ENCODE measurements around the gene ELP4.

DNA sequence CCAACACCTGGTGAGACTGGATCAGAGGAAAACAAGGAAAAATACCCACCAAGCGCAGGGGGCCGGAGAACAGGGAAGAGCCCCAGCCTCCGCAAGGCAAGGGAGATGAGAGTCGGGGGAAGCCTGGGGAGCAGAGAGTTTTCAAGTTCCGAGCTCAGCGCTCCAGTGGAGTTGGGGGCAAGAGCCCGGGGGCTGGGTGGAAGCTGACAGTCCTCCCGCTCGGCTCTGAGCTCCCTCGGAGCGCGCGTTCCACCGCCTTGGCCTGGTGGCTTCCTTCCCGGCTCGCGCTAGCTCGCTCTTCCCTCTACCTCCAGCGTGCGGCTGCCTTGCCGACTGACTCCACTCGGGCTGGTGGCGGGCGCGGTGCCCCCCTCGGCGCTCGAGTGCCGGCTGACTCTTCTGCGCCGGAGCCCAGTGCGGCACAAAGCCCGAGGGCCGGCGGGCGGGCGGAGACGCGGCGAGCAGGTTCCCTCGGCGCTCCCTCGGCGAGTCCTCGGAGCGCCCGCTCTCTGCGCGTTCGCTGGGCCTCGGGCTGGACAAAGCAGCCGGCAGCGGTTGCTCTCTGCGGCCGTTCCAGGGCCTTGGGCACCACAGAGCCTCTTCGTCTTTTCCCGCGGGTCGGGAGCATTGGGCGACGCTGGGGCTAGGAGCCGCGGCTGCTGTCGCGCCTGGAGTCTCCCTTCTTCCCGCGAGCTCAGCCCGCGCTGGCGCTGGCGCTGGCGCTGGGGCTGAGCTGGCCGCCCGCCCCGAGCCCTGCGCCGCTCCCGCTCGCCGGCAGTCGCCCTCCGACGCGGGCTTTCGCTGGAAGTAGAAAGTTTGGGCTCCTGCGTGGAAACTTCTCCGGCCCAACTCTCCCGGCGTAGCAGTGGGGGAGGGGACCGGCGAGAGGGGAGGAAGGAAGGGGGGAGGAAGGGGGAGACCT, 300.6 kb downstream of the ELP4 start:
- TF ChIP-seq, protein P1, sequence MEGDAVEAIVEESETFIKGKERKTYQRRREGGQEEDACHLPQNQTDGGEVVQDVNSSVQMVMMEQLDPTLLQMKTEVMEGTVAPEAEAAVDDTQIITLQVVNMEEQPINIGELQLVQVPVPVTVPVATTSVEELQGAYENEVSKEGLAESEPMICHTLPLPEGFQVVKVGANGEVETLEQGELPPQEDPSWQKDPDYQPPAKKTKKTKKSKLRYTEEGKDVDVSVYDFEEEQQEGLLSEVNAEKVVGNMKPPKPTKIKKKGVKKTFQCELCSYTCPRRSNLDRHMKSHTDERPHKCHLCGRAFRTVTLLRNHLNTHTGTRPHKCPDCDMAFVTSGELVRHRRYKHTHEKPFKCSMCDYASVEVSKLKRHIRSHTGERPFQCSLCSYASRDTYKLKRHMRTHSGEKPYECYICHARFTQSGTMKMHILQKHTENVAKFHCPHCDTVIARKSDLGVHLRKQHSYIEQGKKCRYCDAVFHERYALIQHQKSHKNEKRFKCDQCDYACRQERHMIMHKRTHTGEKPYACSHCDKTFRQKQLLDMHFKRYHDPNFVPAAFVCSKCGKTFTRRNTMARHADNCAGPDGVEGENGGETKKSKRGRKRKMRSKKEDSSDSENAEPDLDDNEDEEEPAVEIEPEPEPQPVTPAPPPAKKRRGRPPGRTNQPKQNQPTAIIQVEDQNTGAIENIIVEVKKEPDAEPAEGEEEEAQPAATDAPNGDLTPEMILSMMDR (conservative IDR thresholded peaks at IDR 0.05; ENCODE audit: low read depth in 2 of 2) = no peak
- TF ChIP-seq, protein P2, sequence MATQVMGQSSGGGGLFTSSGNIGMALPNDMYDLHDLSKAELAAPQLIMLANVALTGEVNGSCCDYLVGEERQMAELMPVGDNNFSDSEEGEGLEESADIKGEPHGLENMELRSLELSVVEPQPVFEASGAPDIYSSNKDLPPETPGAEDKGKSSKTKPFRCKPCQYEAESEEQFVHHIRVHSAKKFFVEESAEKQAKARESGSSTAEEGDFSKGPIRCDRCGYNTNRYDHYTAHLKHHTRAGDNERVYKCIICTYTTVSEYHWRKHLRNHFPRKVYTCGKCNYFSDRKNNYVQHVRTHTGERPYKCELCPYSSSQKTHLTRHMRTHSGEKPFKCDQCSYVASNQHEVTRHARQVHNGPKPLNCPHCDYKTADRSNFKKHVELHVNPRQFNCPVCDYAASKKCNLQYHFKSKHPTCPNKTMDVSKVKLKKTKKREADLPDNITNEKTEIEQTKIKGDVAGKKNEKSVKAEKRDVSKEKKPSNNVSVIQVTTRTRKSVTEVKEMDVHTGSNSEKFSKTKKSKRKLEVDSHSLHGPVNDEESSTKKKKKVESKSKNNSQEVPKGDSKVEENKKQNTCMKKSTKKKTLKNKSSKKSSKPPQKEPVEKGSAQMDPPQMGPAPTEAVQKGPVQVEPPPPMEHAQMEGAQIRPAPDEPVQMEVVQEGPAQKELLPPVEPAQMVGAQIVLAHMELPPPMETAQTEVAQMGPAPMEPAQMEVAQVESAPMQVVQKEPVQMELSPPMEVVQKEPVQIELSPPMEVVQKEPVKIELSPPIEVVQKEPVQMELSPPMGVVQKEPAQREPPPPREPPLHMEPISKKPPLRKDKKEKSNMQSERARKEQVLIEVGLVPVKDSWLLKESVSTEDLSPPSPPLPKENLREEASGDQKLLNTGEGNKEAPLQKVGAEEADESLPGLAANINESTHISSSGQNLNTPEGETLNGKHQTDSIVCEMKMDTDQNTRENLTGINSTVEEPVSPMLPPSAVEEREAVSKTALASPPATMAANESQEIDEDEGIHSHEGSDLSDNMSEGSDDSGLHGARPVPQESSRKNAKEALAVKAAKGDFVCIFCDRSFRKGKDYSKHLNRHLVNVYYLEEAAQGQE (IDR thresholded peaks at IDR 0.05; ENCODE audit: unreplicated experiment) = no peak
- TF ChIP-seq POLR2AphosphoS5 (IDR thresholded peaks at IDR 0.05; ENCODE audit: low read depth) (no peak), CREB1 (CRISPR knock-in tag; IDR thresholded peaks at IDR 0.05; ENCODE audit: low read depth) (no peak)
